ENCODE measurements around the gene RBM11.

- no peak for TF ChIP-seq CTCF (IDR thresholded peaks at IDR 0.05)
- TF ChIP-seq POLR2A (IDR thresholded peaks at IDR 0.05): no peak
Observed at GRCh38 chr21:14270631-14271030, 54.7 kb downstream of the RBM11 start.

Measured in thyroid gland (tissue), 4 donors.